GM19395 (cell line): ENCODE measurements around the gene SLC2A10.

Experiments used
- ATAC-seq: cut with Tn5 transposase; IDR thresholded peaks from one replicate; pipeline ENCODE4 v1.9.1; 2021; ENCODE audit warnings: mild to moderate bottlenecking, moderate library complexity; ENCODE audit not compliant: unreplicated experiment

Gene SLC2A10

GRCh38 chr20:46701986-46702385 lies 7.5 kb upstream of the SLC2A10 start:
- ATAC-seq: no peak

GRCh38 chr20:46702447-46703203 lies 6.8 kb upstream of the SLC2A10 start:
- no peak for ATAC-seq

GRCh38 chr20:46703435-46703834 lies 6.0 kb upstream of the SLC2A10 start:
- ATAC-seq: no peak

- ATAC-seq: no peak
Measured at GRCh38 chr20:46704714-46705377, 4.6 kb upstream of the SLC2A10 start.

GRCh38 chr20:46705378-46705729 lies 4.1 kb upstream of the SLC2A10 start:
- ATAC-seq: no peak

GRCh38 chr20:46706242-46706641 lies 3.2 kb upstream of the SLC2A10 start:
- no peak for ATAC-seq

GRCh38 chr20:46708172-46708860 lies 1.1 kb upstream of the SLC2A10 start:
- no peak for ATAC-seq

- no peak for ATAC-seq
Measured at GRCh38 chr20:46709055-46709458, 392 bp upstream of the SLC2A10 start.

DNA sequence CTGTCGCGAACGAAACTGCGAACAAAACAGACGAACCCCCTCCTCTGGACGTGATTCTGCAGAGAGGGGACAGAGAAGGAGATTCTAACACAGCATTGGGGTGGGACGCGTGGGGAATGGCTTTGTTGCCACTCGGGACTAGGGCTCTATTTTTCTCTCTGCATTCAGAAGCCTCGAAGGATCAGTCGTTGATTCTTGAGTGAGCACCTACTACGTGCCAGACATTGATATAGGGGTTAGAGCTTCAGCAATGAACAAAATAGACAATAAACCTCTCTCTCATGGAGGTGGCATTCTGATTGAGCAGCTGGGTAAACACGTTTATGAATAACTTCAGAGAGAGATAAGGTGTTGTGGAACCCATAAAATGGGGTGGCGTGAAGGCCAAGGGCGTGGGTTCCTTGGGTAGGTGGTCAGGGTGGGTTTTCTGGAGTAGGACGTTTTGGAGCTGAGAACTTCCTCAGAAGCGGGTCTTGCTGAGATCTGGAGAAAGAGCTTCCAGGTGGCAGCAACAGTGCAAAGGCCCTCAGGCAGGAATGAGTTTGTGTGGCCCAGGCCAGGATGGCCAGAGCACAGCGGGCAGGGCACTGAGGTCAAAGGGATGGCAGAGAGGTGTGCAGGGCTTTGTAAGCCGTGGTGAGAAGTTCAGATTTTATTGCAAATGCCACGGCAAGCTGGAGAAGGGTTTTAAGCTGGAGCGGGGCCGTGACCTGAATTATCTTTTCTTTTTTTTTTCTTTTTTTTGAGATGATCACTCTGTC lies 884 bp downstream of the SLC2A10 start:
- ATAC-seq: no peak

GRCh38 chr20:46712056-46712636 lies 2.7 kb downstream of the SLC2A10 start:
- no peak for ATAC-seq

GRCh38 chr20:46713957-46714834 lies 4.7 kb downstream of the SLC2A10 start:
- no peak for ATAC-seq

- no peak for ATAC-seq
Measured at GRCh38 chr20:46715292-46715756, 5.9 kb downstream of the SLC2A10 start.

GRCh38 chr20:46717818-46718541 lies 8.5 kb downstream of the SLC2A10 start:
- ATAC-seq: no peak

DNA sequence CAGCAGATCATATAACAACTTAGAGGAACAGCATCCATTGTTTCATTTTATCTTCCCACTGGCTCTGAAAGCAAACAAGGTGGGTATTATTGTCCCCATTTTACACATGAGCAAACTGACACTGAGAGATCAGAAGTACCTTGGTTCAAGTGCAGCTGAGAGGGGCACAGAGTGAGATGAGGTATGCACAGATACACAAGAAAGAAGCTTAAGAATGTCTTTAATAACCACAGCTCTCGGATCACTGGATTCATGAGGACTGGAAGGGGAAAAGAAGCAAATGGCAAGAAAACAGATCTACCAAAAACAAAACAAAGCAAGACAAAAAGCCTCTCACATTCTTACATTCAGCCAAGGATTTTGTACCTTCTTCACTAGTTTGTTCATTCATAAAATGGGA lies 10.6 kb downstream of the SLC2A10 start:
- no peak for ATAC-seq

DNA sequence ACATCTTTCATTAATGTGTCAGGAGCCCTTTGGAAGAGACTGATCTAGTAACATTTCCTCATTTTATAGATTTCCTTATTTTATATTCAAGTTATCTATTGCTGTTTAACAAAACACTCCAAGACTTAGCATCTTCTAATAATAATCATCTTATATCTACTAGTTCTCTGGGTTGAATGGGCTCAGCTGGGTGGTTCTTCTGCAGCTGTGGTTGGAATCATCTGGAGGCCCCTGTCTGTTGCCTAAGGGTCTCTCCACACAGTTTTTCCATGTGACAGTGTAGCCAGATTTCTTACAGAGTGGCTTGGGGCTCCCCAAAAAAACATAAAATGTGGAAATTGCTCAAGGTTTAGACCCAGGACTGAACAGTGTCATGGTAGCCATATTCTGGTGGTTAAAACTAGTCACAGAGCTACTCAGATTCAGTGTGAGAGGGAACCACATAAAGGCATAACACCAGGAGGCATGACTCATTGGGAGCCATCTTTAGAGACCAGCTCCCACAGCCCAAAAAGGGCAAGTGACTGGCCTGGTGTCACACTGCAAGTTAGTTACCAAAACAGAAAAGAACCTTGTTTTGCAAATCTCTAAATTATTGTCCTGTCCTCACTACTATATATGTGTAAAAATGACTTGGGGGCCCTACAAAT lies 11.5 kb downstream of the SLC2A10 start:
- ATAC-seq: no peak

DNA sequence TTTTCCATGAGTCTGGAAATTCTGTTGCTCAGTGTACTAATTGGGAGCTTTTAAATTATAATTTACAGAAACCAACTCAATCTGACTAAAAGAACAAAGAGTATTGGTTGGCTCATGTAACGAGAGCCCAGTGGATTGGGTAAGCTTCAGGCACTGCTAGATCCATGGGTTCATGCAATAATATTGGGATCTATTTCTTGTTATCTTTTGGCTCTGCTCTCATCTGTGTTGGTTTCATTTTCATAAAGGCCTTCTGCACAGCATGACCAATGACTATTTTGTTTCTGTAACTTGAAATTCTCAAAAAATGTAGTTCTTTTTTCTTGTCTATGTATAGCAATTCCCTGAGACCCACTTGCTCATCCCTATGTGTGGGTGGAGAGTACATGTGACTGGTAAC lies 12.0 kb downstream of the SLC2A10 start:
- no peak for ATAC-seq

DNA sequence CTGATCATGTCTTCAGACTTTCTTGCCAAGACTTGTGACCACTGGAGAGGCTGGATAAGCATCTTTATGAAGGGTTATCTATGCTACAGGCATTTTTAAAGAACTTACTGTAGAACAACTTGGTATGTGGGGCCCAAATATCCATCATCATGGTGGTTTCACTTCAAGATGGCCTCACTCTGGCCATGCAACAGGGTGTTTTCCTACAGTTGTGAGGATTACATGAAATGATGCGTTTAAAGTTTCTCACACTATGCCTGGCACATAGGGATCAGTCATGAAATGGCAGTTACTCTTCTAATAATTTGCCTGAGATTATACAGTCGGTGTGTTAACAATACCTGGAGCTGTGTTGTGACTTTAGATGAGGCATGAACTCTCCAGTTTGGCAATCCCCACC lies 13.0 kb downstream of the SLC2A10 start:
- no peak for ATAC-seq

DNA sequence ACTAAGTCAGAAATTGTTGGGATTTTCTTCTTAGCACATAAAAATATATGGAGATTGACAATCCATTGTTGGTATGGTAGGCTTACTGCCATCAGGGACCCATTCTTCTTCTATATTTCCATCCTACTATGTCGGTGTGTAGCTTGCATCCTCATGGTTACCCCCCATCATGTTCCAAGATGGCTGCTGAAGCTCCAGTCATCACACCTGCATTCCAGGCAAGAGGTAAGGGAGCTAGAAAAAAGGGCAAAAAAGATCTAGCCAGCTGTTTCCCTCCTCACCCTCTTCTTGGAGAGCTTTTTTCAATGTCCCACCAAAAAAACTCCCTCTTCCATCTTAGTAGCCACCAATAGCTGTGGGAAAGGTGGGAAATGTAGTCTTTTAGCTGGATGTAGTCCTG lies 13.6 kb downstream of the SLC2A10 start:
- no peak for ATAC-seq
